NCI-H774 (cell line): ENCODE results near the gene RAB33B.
"Not testable (repeated sequence)": the region's sequence is repeated elsewhere in the genome, so short reads cannot be mapped to it uniquely, and the experiment has no call there.

Experiments
- DNase-seq: peaks from one replicate; lab custom pipeline; 2025; lab: John Stamatoyannopoulos, UW

Gene RAB33B

GRCh38 chr4:139464512-139464911 lies 10.6 kb downstream of the RAB33B start:
- not testable (repeated sequence) for DNase-seq

- DNase-seq = no peak
Measured at GRCh38 chr4:139465922-139466321, 12.0 kb downstream of the RAB33B start.

GRCh38 chr4:139468756-139469155 lies 14.8 kb downstream of the RAB33B start:
- not testable (repeated sequence) for DNase-seq

- no peak for DNase-seq
Measured at GRCh38 chr4:139469216-139469615, 15.3 kb downstream of the RAB33B start.

- no peak for DNase-seq
Measured at GRCh38 chr4:139469869-139470268, 15.9 kb downstream of the RAB33B start.

- DNase-seq = no peak
Measured at GRCh38 chr4:139470295-139470694, 16.4 kb downstream of the RAB33B start.

GRCh38 chr4:139470997-139471665 lies 17.2 kb downstream of the RAB33B start:
- DNase-seq = no peak

- DNase-seq = no peak
Measured at GRCh38 chr4:139472852-139473251, 18.9 kb downstream of the RAB33B start.

GRCh38 chr4:139476363-139476762 lies 22.4 kb downstream of the RAB33B start:
- no peak for DNase-seq

- DNase-seq = no peak
Measured at GRCh38 chr4:139481465-139481864, 27.5 kb downstream of the RAB33B start.

- DNase-seq = no peak
Measured at GRCh38 chr4:139483000-139483399, 29.1 kb downstream of the RAB33B start.

GRCh38 chr4:139484783-139485311 lies 30.9 kb downstream of the RAB33B start:
- DNase-seq = no peak

- no peak for DNase-seq
Measured at GRCh38 chr4:139488442-139488841, 34.5 kb downstream of the RAB33B start.

- no peak for DNase-seq
Measured at GRCh38 chr4:139489638-139490037, 35.7 kb downstream of the RAB33B start.

GRCh38 chr4:139492429-139492828 lies 38.5 kb downstream of the RAB33B start:
- DNase-seq = no peak

- DNase-seq = no peak
Measured at GRCh38 chr4:139493176-139493575, 39.3 kb downstream of the RAB33B start.

- DNase-seq = no peak
Measured at GRCh38 chr4:139499186-139499585, 45.3 kb downstream of the RAB33B start.

- DNase-seq = no peak
Measured at GRCh38 chr4:139501117-139501516, 47.2 kb downstream of the RAB33B start.

- DNase-seq = no peak
Measured at GRCh38 chr4:139501527-139501926, 47.6 kb downstream of the RAB33B start.

- DNase-seq = no peak
Measured at GRCh38 chr4:139501927-139502899, 48.3 kb downstream of the RAB33B start.

- DNase-seq = no peak
Measured at GRCh38 chr4:139503622-139504166, 49.8 kb downstream of the RAB33B start.

- no peak for DNase-seq
Measured at GRCh38 chr4:139506774-139507173, 52.9 kb downstream of the RAB33B start.
